ENCODE results near the gene GRID1. TPM values are rescaled to one million over a fixed set of nuclear protein-coding genes. Genes with fewer than 3 reads are reported as not detected.

Gene GRID1
- total RNA-seq, 1 donor: not detected

DNA sequence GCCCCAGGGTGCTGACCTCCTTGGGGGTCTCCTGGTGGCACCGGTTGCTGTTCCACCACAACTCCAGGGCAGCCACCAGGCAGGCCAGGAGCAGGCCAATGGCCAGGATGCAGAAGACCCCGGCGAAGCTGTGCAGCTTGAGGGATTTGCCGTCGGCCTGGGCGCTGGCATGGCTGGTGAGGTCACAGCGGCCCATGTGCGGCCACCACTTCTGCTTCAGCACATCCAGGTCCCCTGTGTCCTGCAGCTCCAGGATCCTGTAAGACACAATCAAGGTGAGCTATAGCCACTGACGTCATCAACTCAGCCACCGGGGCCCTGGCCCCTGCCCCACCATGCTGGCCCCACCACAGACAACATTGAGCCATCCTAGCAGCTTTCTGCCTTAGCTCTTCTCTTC, 753.2 kb downstream of the GRID1 start:
- TF ChIP-seq, protein P1, sequence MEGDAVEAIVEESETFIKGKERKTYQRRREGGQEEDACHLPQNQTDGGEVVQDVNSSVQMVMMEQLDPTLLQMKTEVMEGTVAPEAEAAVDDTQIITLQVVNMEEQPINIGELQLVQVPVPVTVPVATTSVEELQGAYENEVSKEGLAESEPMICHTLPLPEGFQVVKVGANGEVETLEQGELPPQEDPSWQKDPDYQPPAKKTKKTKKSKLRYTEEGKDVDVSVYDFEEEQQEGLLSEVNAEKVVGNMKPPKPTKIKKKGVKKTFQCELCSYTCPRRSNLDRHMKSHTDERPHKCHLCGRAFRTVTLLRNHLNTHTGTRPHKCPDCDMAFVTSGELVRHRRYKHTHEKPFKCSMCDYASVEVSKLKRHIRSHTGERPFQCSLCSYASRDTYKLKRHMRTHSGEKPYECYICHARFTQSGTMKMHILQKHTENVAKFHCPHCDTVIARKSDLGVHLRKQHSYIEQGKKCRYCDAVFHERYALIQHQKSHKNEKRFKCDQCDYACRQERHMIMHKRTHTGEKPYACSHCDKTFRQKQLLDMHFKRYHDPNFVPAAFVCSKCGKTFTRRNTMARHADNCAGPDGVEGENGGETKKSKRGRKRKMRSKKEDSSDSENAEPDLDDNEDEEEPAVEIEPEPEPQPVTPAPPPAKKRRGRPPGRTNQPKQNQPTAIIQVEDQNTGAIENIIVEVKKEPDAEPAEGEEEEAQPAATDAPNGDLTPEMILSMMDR (IDR thresholded peaks at IDR 0.05; ENCODE audit: insufficient read depth, low read length): no peak
- DNase-seq (ENCODE audit: low read depth): no peak

DNA sequence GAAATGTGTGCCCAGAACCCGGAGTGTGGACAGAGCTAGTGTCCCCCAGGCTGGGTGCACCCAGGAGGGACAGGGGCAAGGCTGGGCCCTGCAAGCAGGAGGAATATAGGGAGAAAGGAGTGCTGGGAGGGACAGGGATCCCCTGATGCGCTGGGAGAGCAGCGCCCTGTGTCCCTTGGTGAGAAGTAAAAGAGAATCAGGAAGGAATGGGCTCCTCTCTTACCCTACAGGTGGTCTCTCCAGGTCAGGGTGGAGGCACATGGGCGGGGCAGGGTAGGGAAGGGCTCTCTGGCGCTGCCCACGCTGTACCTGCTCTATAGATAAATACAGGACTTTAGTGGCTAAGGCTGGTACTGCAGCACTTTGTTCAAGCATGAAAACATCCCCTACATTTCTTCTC, 753.8 kb downstream of the GRID1 start:
- TF ChIP-seq, protein P1 (IDR thresholded peaks at IDR 0.05; ENCODE audit: insufficient read depth, low read length): no peak
- no peak for DNase-seq (ENCODE audit: low read depth)
- no peak overlapping the region for H3K4me3 ChIP-seq (ENCODE audit: low read depth, low read length)

More for the DNA sequence above, 753.2 kb downstream of the GRID1 start:
- no peak overlapping the region for H3K4me3 ChIP-seq (ENCODE audit: low read depth, low read length)

DNA sequence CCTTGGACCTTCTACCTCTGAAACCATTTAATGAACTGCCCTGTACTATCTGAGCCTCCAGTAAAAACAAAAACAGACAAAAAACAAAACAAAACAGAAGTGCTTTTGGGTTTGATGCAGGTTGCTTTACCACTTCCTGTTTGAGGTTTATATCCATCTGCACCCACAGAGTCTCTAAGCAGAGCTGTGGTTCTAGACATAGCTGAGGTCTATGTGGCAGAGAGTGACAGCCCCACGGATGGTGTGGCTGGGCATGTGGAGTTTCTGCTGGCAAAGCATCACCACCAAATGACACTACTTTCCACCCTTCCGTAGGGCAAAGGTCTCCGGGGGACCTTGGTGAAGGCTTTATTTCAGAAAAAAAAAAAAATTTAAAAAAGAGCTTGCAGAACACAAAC, 754.2 kb downstream of the GRID1 start:
- TF ChIP-seq, protein P1 (IDR thresholded peaks at IDR 0.05; ENCODE audit: insufficient read depth, low read length): no peak
- DNase-seq (ENCODE audit: low read depth): no peak
- H3K4me3 ChIP-seq (ENCODE audit: low read depth, low read length): no peak overlapping the region

DNA sequence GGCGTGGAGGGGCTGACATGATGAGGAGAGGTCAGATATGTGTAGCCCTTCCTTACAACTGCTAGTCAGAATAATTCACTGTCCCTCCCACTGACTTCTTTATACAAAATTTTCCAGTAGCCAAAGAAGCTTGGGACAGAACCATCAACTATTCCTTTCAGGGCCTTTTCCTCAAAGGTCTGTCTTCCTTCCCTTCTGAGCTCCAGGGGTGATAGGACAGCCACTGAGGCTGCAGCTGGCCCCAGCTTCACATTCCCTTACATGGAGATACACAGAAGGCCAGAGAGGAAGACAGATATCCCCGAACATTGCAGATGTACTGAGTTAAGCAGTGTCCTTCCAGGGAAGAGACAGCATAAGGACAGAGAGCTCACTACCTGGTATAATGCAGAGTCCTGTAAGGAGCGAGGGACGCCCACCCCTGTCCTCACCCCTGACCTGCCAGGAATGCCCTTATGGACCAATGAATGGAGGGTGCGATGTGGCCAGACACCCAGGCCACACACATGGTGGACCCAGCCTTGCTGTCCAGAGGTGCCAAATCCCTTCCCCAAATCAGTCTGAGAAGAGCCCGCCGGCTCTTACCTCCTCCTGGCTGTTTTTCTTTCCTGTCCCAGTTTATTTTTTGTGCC, 754.7 kb downstream of the GRID1 start:
- TF ChIP-seq, protein P1 (IDR thresholded peaks at IDR 0.05; ENCODE audit: insufficient read depth, low read length): no peak
- no peak overlapping the region for H3K4me3 ChIP-seq (ENCODE audit: low read depth, low read length)
- DNase-seq (ENCODE audit: low read depth): no peak

DNA sequence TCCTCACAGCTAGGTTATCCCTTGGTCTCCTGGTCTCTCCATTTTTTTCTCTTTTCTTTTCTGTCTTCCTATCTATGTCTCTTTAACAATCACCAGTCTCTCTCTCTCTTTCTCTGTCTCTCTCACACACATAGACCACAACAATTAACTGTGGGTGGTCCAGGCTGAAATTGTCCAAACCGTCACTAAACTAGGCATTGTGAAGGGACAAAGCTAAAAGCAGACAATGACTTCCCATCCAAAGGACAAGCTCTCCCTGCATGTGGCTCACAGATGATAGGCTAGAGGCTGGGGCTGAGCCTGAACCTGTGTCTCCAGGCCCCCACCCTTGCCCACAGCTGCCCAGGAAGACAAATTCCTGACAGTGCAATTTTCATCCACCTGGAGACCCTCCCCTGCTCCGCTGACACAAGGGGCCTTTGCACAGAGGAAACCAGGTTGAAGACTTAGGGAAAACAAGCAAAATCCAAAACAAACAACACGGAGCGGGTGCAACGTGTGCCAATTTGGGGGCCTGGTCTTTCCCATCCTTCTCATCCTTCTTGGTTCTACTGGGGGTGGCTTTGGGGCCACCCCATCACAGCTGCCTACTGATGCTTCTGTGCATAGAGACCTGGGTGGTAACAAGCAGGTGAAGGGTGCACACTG, 755.4 kb downstream of the GRID1 start:
- TF ChIP-seq, protein P1 (IDR thresholded peaks at IDR 0.05; ENCODE audit: insufficient read depth, low read length): no peak
- DNase-seq (ENCODE audit: low read depth): no peak
- no peak overlapping the region for H3K4me3 ChIP-seq (ENCODE audit: low read depth, low read length)

DNA sequence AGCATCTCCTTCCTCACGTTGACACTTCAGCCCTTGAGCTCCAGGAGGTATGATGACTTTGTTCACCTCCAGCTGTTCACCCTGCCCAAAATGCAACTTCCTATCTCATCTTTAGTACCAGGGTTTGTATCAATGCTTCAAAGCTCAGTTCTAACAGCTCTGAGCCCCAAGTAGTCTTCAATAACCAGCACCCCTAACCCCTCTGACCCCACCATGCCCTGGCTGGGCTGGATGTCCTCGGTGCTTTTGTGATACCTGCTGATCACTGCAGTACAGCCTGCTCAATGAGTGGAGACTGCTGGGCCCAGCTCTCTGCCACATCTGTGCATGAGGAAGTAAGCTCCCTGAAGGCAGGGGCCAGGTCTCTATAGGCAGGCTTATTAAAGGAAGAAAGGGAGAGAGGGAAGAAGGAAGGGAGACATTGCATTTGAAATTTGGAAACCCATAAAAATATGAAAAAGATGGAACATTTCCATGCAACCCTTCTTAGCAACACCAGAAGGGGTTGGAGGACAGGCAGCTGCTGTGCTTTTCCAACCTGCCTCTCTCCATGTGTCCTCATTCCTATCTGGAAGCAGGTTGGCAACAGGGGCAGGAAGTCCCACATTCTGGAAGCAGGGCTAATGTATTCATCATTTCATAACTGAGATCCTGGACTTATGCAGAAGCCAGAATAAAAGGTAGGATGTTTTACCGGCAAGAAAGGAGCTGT, 756.1 kb downstream of the GRID1 start:
- TF ChIP-seq, protein P1 (IDR thresholded peaks at IDR 0.05; ENCODE audit: insufficient read depth, low read length): no peak
- no peak for DNase-seq (ENCODE audit: low read depth)
- no peak overlapping the region for H3K4me3 ChIP-seq (ENCODE audit: low read depth, low read length)

Measured in fibroblast of the aortic adventitia (primary cell).